H1 (cell line): ENCODE data around the gene GJB4. TPM values are rescaled to one million over a fixed set of nuclear protein-coding genes. Genes with fewer than 3 reads are reported as not detected.

Source experiments
- CBX5 ChIP-seq: fragments of 300-800, 300-1000 bp; sonication (generic); IDR thresholded peaks from 2 replicates; pipeline ENCODE4 v1.7.1; 2016; ENCODE audit warnings: antibody characterized with exemption, low read length, low read depth
- CHD7 ChIP-seq: fragments of 300-600 bp; sonication (generic); IDR thresholded peaks from 2 replicates; pipeline ENCODE4 v1.7.1; 2012; ENCODE audit warnings: low read length, moderate library complexity, mild to moderate bottlenecking, inconsistent platforms; ENCODE audit not compliant: insufficient replicate concordance
- CTBP2 ChIP-seq: IDR thresholded peaks from 2 replicates; pipeline ENCODE4 v1.7.0; 2011; ENCODE audit warnings: borderline replicate concordance, mild to moderate bottlenecking, moderate library complexity, mixed read lengths, low read length; ENCODE audit not compliant: insufficient read depth, insufficient read length
- MAFK ChIP-seq: IDR thresholded peaks from 2 replicates; pipeline ENCODE4 v1.6.1; 2012; ENCODE audit warnings: low read depth, mild to moderate bottlenecking, improper control_type of control experiment, low read length
- POLR2A ChIP-seq, 2 experiments: IDR thresholded peaks; 1 replicate in 1 of 2; 2 replicates in 1 of 2; pipeline ENCODE4 v1.6.1; 2011; ENCODE audit warnings: low read depth in 2 of 2, low read length in 2 of 2, mild to moderate bottlenecking in 2 of 2; ENCODE audit errors: control extremely low read depth in 1 of 2
- polyA plus RNA-seq, 7 experiments: library from polyadenylated mRNA; depleted of rRNA in 3 of 7; stranded (reverse) in 5 of 7; unstranded in 2 of 7; fragments of >200 nt in 5 of 7; fragments of 200-250 nt in 2 of 7; gene quantifications; 1 replicate in 5 of 7; 2 replicates in 1 of 7; 4 replicates in 1 of 7; pipeline versions ENCODE4 v1.2.1 to v1.2.3, GENCODE V29; 2011 to 2013; ENCODE audit warnings: missing spikeins in 2 of 7, mixed read lengths in 2 of 7
- total RNA-seq: library from RNA; stranded (reverse); fragmentation: NEBNext Ultra II Directional; extraction: Animal tissue kit (Norgen Biotek cat#: 25700); gene quantifications from 2 replicates; pipeline ENCODE4 v1.2.1, GENCODE V29; 2021

Gene GJB4
- total and polyA plus RNA-seq, 2 of the 8 experiments (the other 6 are each of a cell fraction or from before 2014, with no cell fraction given) = 0.20 to 0.41 TPM

DNA sequence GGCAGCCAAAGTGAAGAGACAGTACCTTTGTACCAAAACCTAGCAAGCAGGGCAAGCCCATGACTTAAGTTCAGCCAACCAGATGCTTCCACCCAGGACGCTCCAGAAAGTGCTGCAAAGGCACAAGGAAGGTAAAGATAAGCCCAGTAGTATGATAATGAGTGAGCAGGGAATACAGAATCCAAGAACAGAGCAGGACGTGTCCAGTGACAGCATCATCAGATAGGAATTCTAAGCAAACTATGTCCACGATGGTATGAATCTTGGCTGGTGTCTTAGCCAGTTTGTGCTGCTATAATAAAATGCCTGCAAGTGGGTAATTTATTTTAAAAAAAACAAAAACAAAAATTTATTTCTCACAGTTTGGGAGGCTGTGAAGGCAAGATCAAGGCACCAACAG, 46.9 kb downstream of the GJB4 start (continued):
- TF ChIP-seq CHD7 (no peak), MAFK (no peak), CTBP2 (no peak), CBX5 (no peak), POLR2A (IDR thresholded peaks at IDR 0.05; ENCODE audit: control extremely low read depth in 1 of 2, low read depth in 2 of 2, low read length in 2 of 2) (no peak)
